Ovary (tissue), 9 donors: ENCODE measurements around the gene SPRN. TPM values are rescaled to one million over a fixed set of nuclear protein-coding genes. Genes with fewer than 3 reads are reported as not detected.
"Not testable (repeated sequence)": the region's sequence is repeated elsewhere in the genome, so short reads cannot be mapped to it uniquely, and the experiment has no call there.

ENCODE experiments used
- DNase-seq, 5 donors: peaks; one replicate each; pipeline ENCODE4 v3.0.0-alpha.2; 2019 to 2020
- H3K27ac ChIP-seq, 2 donors: fragments of 200-600 bp; one replicate each; pipeline versions ENCODE4 v1.5.1 to v1.8.0; 2019 to 2022
- H3K27me3 ChIP-seq: fragments of 200-600 bp; one replicate; pipeline ENCODE4 v1.8.0; 2022
- H3K36me3 ChIP-seq: fragments of 200-600 bp; sonication (generic); one replicate; pipeline ENCODE4 v1.5.1; 2019
- H3K4me1 ChIP-seq: one replicate; pipeline ENCODE4 v1.8.1; 2013; ENCODE audit warnings: mild to moderate bottlenecking, moderate library complexity; ENCODE audit not compliant: insufficient read depth
- H3K4me3 ChIP-seq: fragments of 200-600 bp; sonication (generic); one replicate; pipeline ENCODE4 v1.5.1; 2017
- H3K9me3 ChIP-seq, 2 donors: fragments of 200-600 bp in 1 of 2; sonication (generic) in 1 of 2; one replicate each; pipeline versions ENCODE4 v1.5.1 to v1.8.1; 2013 to 2019; ENCODE audit warnings: mild to moderate bottlenecking in 1 of 2, moderate library complexity in 1 of 2
- CTCF ChIP-seq, 3 donors: fragments of 450-650 bp in 2 of 3; fragments of 200-600 bp in 1 of 3; IDR thresholded peaks; one replicate each; pipeline versions ENCODE4 v1.5.1 to v1.8.0; 2016 to 2022; ENCODE audit warnings: antibody characterized with exemption in 3 of 3, mild to moderate bottlenecking in 1 of 3
- EP300 ChIP-seq: sonication (generic); formaldehyde crosslinking; IDR thresholded peaks from one replicate; pipeline ENCODE4 v1.6.1; 2017; ENCODE audit warnings: antibody characterized with exemption
- POLR2A ChIP-seq: fragments of 450-650 bp; IDR thresholded peaks from one replicate; pipeline ENCODE4 v1.6.1; 2017; ENCODE audit warnings: antibody characterized with exemption, mild to moderate bottlenecking, moderate library complexity
- WGBS, 3 donors: extraction: QIAGEN DNeasy Blood & Tissue Kit in 1 of 3; methylation state at CpG; one replicate each; pipeline versions ENCODE4 v1.1.5 to v1.1.7; 2013 to 2017; 5-methylcytosine and 5-hydroxymethylcytosine counted together
- intact Hi-C, 4 donors: fragments of 100-400 bp; cut with DNase I; formaldehyde crosslinking; loops; one replicate each; pipeline versions ENCODE4 v1.11.0 to v1.15.1; 2022 to 2023
- polyA plus RNA-seq, 2 donors: library from polyadenylated mRNA; stranded (reverse); fragments of 200-250 nt in 1 of 2; fragments of 350-450 nt in 1 of 2; fragmentation: Illumina TruSeq in 1 of 2; extraction: RNeasy Lipid Tissue Mini Kit (QIAGEN cat#74804) in 1 of 2; gene quantifications; one replicate each; pipeline ENCODE4 v1.2.3, GENCODE V29; 2013 to 2014
- total RNA-seq, 7 donors: library from RNA; depleted of rRNA in 2 of 7; stranded (reverse); fragments of >200 nt in 2 of 7; fragmentation: NEBNext Ultra II Directional in 3 of 7; extraction: Animal tissue kit (Norgen Biotek cat#: 25700) in 3 of 7; gene quantifications; one replicate each; pipeline versions ENCODE4 v1.1.0 to v1.2.4, GENCODE V29; 2016 to 2023
- donor health status: DM: no; HTN: no; CAD: no; lungs with moderate emphysema.
- donor health status: DM: no; HTN: no; CAD: no.
- donor health status: Bipolar disorder and iron deficiency.
- donor health status: DM: yes; HTN: yes; CAD: no.
- donor health status: DM: no; HTN: no; CAD: no.
- donor health status: DM: yes; HTN: yes; CAD: no.

Gene SPRN
- total and polyA plus RNA-seq, 9 donors: 0.05 to 0.20 (median 0.11) TPM; not detected in 4

- no peak for TF ChIP-seq POLR2A
- TF ChIP-seq CTCF (IDR thresholded peaks at IDR 0.05): no peak
- TF ChIP-seq EP300: no peak
- H3K27ac ChIP-seq: no peak overlapping the region
- 91 to 94% (median 93%) methylated on average over 15 to 18 of the region's 18 CpGs for WGBS, 3 donors
- peaks cover 0 to 3% of the 10 kb centered on the region in 2 donors for H3K9me3 ChIP-seq
- intact Hi-C loops: no loop called here
- DNase-seq: no peak
- no peak overlapping the region for H3K4me3 ChIP-seq
- no peaks in the 10 kb centered on the region for H3K27me3 ChIP-seq
- no peaks in the 10 kb centered on the region for H3K4me1 ChIP-seq
- no peaks in the 10 kb centered on the region for H3K36me3 ChIP-seq
These were observed 16.3 kb upstream of the SPRN start for GRCh38 chr10:133440633-133441285.

GRCh38 chr10:133439517-133440461, 15.4 kb upstream of the SPRN start:
- Histone ChIP-seq H3K4me3 (no peak overlapping the region), H3K9me3 (no peaks in the 10 kb centered on the region), H3K4me1 (no peaks in the 10 kb centered on the region), H3K27me3 (no peaks in the 10 kb centered on the region), H3K36me3 (no peaks in the 10 kb centered on the region), H3K27ac (no peak overlapping the region)
- DNase-seq: no peak
- 88 to 91% (median 89%) methylated on average over 25 of the region's 25 CpGs for WGBS, 3 donors
- TF ChIP-seq EP300: no peak
- TF ChIP-seq POLR2A: no peak
- TF ChIP-seq CTCF (IDR thresholded peaks at IDR 0.05): no peak
- intact Hi-C loops: no loop called here

DNA sequence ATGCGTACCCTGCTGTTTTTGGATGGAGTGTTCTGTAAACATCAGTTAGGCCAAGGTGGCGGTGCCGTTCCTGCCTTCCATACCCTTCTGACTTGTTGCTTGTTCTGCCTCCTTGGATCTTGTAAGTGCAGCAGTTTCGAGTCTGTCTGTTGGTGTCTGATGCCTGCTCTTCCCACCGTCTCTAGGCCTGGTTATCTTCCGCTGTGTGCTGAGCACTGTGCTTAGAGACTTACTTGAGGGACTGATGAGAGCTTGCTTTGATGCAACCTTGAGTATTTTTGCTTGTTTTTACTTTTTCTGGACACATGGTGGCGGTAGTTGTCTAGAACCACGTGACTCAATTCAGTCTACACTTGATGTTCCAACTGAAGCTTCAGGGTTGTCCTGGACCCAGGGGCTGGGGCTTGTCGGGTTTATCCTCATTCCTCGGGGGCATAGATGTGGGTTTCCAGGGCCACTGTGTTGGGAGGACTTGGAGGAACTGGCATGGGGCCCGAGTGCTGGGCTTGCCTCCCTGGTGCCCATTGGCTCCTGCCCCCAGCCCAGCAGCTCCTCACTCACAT, 14.4 kb upstream of the SPRN start:
- Histone ChIP-seq H3K9me3 (no peaks in the 10 kb centered on the region), H3K27ac (no peak overlapping the region), H3K4me1 (no peaks in the 10 kb centered on the region), H3K27me3 (no peaks in the 10 kb centered on the region), H3K36me3 (no peaks in the 10 kb centered on the region), H3K4me3 (no peak overlapping the region)
- DNase-seq: peak in 1 of 5 donors; percentile 4
- TF ChIP-seq CTCF (IDR thresholded peaks at IDR 0.05) (no peak), EP300 (no peak), POLR2A (no peak)
- intact Hi-C loops: no loop called here
- WGBS, 3 donors: 78 to 84% (median 83%) methylated on average over 11 of the region's 11 CpGs

DNA sequence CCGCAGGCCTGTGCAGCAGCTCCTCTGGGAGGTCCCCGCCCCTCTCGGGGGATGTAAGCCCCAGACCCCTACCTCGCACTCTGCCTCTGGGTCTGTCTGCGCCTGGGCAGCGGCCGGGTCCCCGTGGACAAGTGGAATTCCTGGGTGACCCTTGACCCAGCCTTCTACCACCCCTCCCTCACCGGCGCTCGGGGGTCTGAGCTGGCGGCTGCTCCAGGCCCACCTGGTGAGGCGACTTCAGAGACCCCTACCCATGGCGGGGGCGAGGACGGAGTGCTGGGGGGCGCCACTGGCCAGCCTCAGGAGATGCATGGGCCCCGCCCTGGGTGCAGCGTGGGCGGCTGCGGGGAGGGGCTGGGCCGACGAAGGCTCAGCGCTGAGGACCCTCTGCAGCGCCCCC, 8.4 kb upstream of the SPRN start:
- H3K27ac ChIP-seq, H3K4me1 ChIP-seq, H3K27me3 ChIP-seq, H3K36me3 ChIP-seq, DNase-seq, H3K9me3 ChIP-seq, H3K4me3 ChIP-seq, intact Hi-C loops: not testable (repeated sequence)
- 69 to 71% (median 70%) methylated on average over 7 to 9 of the region's 25 CpGs for WGBS, 3 donors

GRCh38 chr10:133431888-133432613, 7.6 kb upstream of the SPRN start:
- H3K4me3 ChIP-seq, H3K27ac ChIP-seq, H3K36me3 ChIP-seq, H3K4me1 ChIP-seq, intact Hi-C loops, DNase-seq, H3K9me3 ChIP-seq, H3K27me3 ChIP-seq: not testable (repeated sequence)
- 73 to 84% (median 76%) methylated on average over 6 to 7 of the region's 9 CpGs for WGBS, 3 donors

GRCh38 chr10:133429571-133429970, 5.1 kb upstream of the SPRN start:
- H3K36me3 ChIP-seq, H3K4me3 ChIP-seq, H3K9me3 ChIP-seq, DNase-seq, H3K27me3 ChIP-seq, H3K4me1 ChIP-seq, H3K27ac ChIP-seq: not testable (repeated sequence)
- intact Hi-C loops: loop anchor here in 1 of 4 donors (5.0 kb wide), 1 partner anchor 138 kb away; the partner anchor contains the start of gene SYCE1
- 85 to 89% (median 89%) methylated on average over 4 of the region's 4 CpGs for WGBS, 3 donors

GRCh38 chr10:133424102-133424501, 323 bp downstream of the SPRN start:
- H3K9me3 ChIP-seq, intact Hi-C loops, H3K27me3 ChIP-seq, H3K27ac ChIP-seq, H3K4me1 ChIP-seq, H3K36me3 ChIP-seq, DNase-seq, H3K4me3 ChIP-seq: not testable (repeated sequence)
- 40% methylated on average over 2 of the region's 46 CpGs; no CpG with 5 or more reads in 2 of the 3 donors for WGBS, 3 donors
